Measurements from ENCODE around the gene SLC43A1. TPM values are rescaled to one million over a fixed set of nuclear protein-coding genes. Genes with fewer than 3 reads are reported as not detected.

Gene SLC43A1
- total RNA-seq, 2 donors from 2014 or later = 8.7 to 19.0 TPM

DNA sequence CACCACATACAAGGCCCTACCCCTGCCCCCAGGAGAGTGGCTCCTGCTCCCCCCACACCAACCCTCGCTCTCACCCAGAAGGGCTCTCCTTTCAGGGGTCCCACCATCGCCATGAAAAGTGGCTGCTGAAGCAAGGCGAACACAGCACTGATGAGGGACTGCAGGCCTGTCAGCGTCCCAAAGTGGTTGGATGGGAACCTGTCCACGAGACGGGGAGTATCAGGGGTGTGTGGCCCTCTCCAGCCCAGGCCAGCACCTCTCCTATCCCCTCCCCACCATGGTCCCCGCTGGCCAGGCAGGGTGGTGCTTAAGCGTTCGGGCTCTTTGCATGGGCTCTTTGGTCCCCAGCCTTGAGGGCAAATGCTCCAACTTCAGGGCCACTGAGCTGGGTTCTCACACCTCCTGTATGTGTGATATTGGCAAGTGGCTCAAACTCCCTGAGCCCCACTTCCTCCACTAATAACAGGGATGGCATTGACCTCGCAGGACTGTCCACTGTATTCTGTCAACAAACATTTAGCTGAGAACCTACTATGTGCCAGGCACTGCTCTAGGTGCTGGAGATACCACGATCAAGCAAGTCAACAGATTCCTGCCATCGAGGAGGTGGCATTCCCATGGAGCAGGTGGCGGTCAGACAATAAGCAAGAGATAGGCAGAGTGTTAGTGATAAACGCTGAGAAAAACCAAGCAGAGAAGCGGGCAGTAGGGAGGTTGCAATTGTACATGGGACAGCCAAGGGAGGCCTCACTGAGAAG is 28.3 kb downstream of the SLC43A1 start:
- Histone ChIP-seq H3K36me3 (no peaks in the 10 kb centered on the region), H3K4me1 (peaks cover 4% of the 10 kb centered on the region), H3K4me3 (no peak overlapping the region), H3K27ac (no peak overlapping the region), H3K27me3 (peaks cover 11% of the 10 kb centered on the region), H3K9me3 (no peaks in the 10 kb centered on the region), H3K9ac (ENCODE audit: low read depth in 2 of 2, low read length in 2 of 2) (no peak overlapping the region)
- TF ChIP-seq, protein P1, sequence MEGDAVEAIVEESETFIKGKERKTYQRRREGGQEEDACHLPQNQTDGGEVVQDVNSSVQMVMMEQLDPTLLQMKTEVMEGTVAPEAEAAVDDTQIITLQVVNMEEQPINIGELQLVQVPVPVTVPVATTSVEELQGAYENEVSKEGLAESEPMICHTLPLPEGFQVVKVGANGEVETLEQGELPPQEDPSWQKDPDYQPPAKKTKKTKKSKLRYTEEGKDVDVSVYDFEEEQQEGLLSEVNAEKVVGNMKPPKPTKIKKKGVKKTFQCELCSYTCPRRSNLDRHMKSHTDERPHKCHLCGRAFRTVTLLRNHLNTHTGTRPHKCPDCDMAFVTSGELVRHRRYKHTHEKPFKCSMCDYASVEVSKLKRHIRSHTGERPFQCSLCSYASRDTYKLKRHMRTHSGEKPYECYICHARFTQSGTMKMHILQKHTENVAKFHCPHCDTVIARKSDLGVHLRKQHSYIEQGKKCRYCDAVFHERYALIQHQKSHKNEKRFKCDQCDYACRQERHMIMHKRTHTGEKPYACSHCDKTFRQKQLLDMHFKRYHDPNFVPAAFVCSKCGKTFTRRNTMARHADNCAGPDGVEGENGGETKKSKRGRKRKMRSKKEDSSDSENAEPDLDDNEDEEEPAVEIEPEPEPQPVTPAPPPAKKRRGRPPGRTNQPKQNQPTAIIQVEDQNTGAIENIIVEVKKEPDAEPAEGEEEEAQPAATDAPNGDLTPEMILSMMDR (IDR thresholded peaks at IDR 0.05) = no peak
- intact Hi-C loops (cut with DNase I) = no loop called here
- DNase-seq = no peak

DNA sequence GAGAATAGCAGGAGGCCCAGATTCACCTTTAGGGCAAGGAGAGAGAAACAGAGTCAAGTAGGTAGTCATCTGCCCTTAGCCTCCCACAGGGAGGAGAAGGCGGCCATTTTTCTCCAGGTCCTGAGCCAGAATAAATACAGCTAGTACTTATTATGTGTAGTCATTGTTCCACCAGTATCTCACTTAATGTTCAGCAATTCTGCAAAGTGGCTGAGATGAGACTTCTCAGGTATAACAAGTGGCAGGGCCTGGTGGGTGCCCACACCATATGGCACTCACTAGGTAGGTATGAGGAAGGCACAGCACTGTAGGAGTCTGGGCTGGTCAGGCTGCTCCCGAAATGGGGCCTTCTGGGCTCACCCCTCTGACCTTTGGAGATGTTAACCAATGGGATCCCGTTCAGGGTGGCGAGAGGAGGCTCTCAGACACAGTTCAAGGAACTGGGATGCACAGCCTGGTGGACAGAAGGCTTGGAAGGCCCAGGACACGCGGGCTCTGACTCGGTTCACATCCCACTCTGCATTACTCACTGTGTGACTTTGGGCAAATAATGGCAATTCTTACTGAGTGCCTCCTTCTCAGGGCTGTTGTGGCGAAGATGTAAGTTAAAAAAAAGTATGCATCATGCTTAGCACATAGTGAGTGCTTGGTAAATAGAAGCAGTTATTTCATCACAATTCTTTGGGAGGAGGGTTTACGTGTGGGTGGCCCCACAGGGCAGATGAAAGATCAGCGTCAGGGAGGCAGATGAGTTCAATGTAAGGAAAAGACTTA is 30.1 kb downstream of the SLC43A1 start:
- intact Hi-C loops (cut with DNase I) = no loop called here
- H3K9me3 ChIP-seq = no peaks in the 10 kb centered on the region
- no peaks in the 10 kb centered on the region for H3K36me3 ChIP-seq
- DNase-seq = no peak
- H3K27me3 ChIP-seq = peaks cover 11% of the 10 kb centered on the region
- TF ChIP-seq, protein P1 (IDR thresholded peaks at IDR 0.05) = no peak
- H3K4me1 ChIP-seq = peaks cover 4% of the 10 kb centered on the region
- no peak overlapping the region for H3K4me3 ChIP-seq
- no peak overlapping the region for H3K9ac ChIP-seq (ENCODE audit: low read depth in 2 of 2, low read length in 2 of 2)
- no peak overlapping the region for H3K27ac ChIP-seq

DNA sequence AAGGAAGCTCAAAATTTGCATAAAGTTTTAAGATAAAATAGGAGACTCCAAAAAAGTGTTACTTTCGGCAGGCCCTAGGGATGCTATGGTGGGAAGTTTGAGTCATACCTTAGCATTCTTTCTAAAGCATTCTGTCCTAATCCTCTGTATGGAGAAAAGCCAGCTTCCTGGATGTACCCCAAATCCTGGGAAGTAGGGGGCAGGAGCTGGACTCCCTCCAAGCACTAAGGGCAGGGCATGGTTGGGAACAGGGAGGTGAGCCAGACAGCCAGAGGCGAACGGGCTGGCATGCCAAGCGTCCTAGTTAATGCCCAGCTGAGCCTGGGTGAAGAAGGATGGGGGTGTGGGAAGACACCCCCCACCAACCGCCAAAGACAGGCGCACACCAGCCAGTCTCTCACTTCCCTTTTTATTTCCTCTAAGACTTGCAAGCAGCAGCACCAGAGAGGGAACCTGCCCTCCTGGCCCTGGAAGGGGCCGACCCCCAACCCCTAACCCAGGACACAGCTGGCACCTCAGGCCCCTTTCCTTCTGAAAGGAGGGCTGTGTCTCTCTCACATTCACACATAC is 31.3 kb downstream of the SLC43A1 start:
- Histone ChIP-seq H3K9ac (ENCODE audit: low read depth in 2 of 2, low read length in 2 of 2) (no peak overlapping the region), H3K36me3 (no peaks in the 10 kb centered on the region), H3K9me3 (no peaks in the 10 kb centered on the region), H3K27ac (no peak overlapping the region), H3K4me3 (no peak overlapping the region), H3K4me1 (peaks cover 4% of the 10 kb centered on the region), H3K27me3 (peaks cover 11% of the 10 kb centered on the region)
- intact Hi-C loops (cut with DNase I) = no loop called here
- no peak for DNase-seq
- TF ChIP-seq, protein P1 (IDR thresholded peaks at IDR 0.05) = no peak

DNA sequence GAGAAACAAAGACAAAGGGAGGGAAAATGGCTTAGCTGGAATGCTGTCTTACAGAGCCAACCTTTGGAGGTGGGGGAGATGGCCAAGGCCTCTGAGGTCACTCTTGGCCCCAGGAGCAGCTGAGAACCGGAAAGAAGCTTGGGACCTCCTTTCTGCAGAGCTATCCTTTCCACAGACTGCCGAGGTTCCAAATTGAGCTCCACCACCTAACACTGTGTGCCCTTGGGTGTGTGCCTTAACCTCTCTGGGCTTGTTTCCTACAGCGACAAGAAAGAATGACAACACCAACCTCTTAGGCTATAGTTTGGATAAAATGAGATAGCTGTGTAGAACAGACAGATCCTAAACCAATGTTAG is 32.0 kb downstream of the SLC43A1 start:
- TF ChIP-seq, protein P1 (IDR thresholded peaks at IDR 0.05) = no peak
- peaks cover 4% of the 10 kb centered on the region for H3K4me1 ChIP-seq
- H3K9ac ChIP-seq (ENCODE audit: low read depth in 2 of 2, low read length in 2 of 2) = no peak overlapping the region
- no peak overlapping the region for H3K4me3 ChIP-seq
- no peak overlapping the region for H3K27ac ChIP-seq
- H3K36me3 ChIP-seq = no peaks in the 10 kb centered on the region
- peaks cover 11% of the 10 kb centered on the region for H3K27me3 ChIP-seq
- DNase-seq = no peak
- no peaks in the 10 kb centered on the region for H3K9me3 ChIP-seq
- intact Hi-C loops (cut with DNase I) = no loop called here

DNA sequence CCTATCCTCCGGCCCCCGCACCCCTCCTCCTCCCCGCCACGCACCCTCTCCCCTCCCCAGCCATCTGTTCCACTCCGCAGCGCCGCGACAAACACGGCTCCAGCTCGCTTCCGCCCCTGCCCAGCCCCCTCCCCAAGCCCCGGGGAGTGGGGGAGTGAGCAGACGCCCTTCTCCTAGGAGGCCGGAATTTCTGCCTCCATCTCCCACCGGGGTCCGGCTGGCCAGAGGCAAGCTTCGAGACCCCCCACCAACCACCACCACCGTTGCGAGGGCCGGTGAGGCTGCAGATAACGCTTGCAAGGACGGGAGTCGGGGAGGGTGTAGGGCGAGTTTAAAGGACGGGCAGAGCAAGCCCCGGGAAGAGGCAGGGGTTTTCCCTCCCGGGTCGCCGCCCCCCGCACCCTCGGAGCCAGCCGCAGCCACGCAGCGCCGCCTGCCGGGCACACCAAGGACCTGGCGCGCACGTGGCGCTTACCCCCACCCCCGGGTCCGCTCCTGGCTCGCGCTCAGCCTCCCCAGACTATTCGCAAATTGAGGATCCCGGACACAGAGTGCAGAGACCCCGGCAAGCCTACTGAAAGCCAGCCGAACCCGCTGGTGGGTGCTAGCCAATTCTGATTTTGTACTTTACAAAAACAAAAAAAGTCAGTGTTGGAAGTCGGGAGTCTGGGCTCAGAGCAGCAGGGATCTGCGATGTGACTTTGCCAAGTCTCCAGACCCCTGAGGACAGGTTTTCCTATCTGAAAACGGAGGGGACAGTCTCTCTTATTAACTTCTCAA is 32.5 kb downstream of the SLC43A1 start:
- TF ChIP-seq, protein P1 (IDR thresholded peaks at IDR 0.05) = peak; percentile 49
- H3K36me3 ChIP-seq = no peaks in the 10 kb centered on the region
- intact Hi-C loops (cut with DNase I) = no loop called here

More for the DNA sequence above, 32.5 kb downstream of the SLC43A1 start:
- Histone ChIP-seq H3K9ac (ENCODE audit: low read depth in 2 of 2, low read length in 2 of 2) (no peak overlapping the region), H3K27me3 (peaks cover 11% of the 10 kb centered on the region), H3K4me1 (peaks cover 4% of the 10 kb centered on the region), H3K4me3 (peak overlapping the region; percentile 19), H3K27ac (no peak overlapping the region), H3K9me3 (no peaks in the 10 kb centered on the region)
- DNase-seq = no peak
